Middle frontal gyrus (tissue), 1 donor: ENCODE results near the gene AFAP1.

Source experiments
- DNase-seq: peaks from one replicate; pipeline ENCODE4 v3.0.0-alpha.2; 2015; ENCODE audit warnings: low spot score; ENCODE audit errors: extremely low spot score

The AFAP1 gene

DNA sequence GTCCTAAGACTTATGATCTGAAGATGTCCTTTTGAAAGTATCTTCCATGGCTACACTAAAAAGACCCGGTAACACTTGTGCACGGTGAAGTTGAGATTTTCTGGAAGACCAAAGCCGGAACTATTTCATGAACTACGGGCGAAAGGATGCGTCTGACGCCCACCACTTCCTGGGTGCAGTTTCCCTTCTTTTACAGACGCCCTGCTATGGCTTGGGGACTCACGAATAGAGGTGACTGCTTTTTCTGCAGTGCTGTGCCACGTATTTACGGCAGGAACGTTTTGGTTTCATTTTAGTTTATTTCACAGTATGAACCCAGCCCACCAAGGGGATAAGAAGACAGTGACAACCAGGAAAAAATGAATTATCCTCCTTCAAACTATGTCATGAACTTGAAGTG lies 180.4 kb downstream of the AFAP1 start:
- DNase-seq: no peak

GRCh38 chr4:7758476-7758875 lies 181.2 kb downstream of the AFAP1 start:
- no peak for DNase-seq

DNA sequence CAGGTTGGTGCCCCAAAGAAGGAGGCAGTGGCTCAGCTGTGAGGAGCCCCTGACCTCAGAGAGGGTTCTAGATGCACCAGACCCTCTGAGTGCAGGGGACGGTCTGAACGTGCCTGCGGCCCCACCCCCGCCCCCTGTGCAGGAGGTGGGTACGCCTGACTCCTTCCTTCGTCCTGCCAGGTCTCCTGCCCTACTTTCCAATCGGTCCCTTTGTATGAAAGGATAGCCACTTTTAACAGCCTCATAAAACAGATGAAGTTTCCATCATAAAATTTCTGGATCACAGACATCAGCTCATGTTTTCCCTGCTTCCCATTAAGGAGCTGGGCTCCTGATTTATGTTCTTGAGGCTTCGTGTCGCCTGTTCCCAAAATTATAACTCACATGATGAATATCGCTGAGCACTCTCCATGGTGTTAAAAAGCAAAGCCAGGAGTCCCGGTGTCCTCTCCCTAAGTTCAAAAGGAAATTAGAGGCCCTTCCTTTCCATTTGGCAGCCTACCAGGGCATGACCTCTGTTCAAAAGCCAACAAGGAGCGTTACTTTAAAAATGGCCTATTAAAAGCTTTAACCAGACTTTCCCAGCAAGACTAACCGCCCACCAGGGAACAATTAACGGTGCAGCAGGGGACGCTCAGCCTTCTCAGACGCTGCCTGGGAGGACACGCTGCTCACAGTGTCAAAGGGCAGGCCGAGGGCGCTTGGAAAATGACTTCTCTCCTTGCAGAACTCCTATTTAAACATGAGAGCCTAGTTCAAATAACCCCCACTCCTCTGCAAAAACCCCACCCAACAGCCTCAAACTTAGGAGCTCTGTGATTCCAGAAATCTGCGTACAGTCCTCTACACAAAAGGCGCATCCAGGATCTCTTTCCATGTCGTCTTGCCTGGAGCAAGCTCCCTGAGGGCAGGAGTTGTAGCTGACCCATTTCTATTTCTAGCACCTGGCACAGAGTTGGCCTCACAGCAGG lies 181.9 kb downstream of the AFAP1 start:
- no peak for DNase-seq

- no peak for DNase-seq
Observed at GRCh38 chr4:7756561-7757355, 182.9 kb downstream of the AFAP1 start.

- DNase-seq: no peak
Observed at GRCh38 chr4:7756071-7756470, 183.6 kb downstream of the AFAP1 start.

- no peak for DNase-seq
Observed at GRCh38 chr4:7755561-7755960, 184.1 kb downstream of the AFAP1 start.

DNA sequence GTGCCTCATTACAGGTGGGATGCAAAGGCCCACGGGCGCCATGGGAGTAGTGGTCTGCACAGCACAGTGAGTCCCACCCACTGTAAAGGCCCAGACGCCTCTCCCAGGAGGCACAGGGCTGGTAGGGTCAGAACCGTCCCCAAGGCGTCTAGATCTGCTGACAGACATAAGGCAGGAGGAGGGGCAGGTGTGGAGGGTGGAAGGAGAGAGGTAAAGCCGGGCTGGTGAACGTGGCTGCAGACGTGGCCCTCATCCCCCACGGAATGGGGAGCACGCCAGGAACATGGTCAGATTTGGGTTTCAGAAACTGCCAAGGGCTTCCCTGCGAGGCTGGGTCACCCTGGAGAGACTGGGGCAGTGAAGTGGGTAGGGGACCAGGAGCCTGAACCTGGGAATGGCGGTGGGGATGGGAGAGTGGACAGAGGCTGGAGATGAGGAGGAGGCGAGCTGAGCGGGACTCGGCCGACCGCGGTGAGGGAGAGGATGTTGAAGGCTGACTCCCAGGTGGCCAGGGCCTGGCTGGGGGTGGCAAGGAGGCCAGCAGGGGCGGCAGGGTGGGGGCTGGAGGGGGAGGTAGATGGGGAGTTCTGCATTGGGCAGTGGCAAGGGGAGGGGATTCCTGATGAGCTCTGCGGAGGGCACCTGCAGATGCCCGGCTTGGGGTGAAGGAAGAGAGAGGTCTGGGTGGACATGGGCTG lies 184.9 kb downstream of the AFAP1 start:
- DNase-seq: no peak

DNA sequence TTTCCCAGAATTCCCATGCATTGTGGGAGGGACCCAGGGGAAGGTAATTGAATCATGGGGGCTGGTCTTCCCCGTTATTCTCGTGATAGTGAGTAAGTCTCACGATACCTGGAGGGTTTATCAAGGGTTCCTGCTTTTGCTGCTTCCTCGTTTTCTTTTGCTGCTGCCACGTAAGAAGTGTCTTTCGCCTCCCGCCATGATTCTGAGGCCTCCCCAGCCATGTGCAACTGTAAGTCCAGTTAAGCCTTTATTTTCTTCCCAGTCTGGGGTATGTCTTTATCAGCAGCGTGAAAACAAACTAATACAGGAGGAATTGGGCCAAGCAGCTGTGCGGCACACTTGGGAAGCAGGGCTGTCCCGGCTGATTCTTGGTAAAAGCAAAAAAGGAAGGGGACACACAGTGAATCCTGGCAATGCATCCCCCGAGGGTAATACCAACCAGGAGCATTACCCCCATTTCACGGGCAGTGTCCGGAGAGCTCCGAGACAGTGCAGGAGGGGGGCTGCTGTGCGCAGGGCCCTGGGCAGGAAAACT lies 185.7 kb downstream of the AFAP1 start:
- no peak for DNase-seq

- no peak for DNase-seq
Observed at GRCh38 chr4:7753271-7753670, 186.4 kb downstream of the AFAP1 start.

DNA sequence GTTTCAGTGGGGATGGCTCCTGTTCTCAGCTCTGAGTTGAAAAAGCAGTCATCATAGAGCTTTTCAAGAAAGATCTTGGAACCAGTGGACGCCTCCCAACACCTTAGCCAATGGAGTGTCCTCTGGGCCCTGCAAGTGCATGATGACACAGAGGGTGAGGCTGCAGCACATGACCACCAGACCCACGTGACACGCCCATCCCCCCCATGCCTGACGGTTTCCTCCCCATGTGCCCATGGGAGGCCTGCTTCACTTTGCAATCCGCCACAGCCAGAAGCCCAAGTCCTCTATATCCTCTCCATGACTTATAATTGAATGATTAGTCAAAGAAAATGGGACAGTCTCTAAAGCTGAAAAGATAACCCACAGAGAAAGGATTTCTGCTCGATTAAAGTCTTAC lies 187.0 kb downstream of the AFAP1 start:
- DNase-seq: no peak

- DNase-seq: no peak
Observed at GRCh38 chr4:7750972-7751371, 188.7 kb downstream of the AFAP1 start.

- DNase-seq: no peak
Observed at GRCh38 chr4:7750523-7750922, 189.1 kb downstream of the AFAP1 start.

DNA sequence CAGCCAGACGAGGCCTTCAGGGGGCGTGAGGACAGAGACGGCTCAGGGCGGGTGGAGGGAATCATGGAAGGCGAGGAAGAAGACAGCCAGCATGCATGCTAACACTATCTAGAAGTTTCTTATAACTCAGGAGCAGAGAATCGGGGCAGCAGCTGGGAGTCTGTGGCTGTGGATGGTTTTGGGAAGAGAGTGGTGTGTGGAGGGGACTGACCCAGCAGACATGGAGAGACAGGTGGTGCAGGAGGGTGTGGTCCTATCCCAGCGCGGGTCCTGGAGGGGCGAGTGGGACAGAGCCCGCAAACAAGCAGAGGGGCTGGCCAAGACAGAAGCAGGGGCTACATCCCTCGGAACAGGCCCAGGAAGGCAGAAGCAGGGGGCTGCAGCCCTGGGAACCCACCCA lies 192.1 kb downstream of the AFAP1 start:
- DNase-seq: no peak

- no peak for DNase-seq
Observed at GRCh38 chr4:7747062-7747385, 192.6 kb downstream of the AFAP1 start.

GRCh38 chr4:7746351-7747061 lies 193.2 kb downstream of the AFAP1 start:
- DNase-seq: no peak

DNA sequence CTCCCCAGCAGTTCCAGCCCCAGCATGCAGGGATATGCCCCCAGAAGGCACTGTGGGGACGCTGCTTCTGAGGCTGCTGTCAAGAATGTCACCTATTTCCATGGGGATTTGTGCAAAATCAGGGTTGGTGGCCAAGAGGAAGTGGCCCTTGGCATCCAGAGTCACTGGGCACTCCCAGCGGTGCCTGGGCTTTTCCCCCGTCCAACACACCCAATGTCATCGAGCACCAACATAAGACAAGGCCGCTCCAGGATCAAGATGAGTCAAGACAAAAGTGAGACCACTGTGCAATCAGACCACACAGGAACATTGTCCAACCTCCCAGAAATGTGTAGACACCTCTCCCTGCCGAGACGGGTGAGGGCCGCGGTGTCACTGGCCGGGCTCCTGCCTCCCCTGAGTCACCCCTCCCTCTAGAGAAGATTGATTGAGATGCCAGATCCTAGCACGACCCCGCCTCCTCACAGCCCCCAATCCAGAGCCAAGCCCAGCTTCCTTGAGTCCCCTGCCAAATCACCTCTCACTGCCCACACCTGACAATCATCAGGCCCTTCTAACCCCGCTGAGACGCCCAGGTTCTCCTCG lies 194.3 kb downstream of the AFAP1 start:
- DNase-seq: no peak

- DNase-seq: no peak
Observed at GRCh38 chr4:7744142-7744804, 195.4 kb downstream of the AFAP1 start.

- DNase-seq: no peak
Observed at GRCh38 chr4:7742807-7743280, 196.8 kb downstream of the AFAP1 start.

DNA sequence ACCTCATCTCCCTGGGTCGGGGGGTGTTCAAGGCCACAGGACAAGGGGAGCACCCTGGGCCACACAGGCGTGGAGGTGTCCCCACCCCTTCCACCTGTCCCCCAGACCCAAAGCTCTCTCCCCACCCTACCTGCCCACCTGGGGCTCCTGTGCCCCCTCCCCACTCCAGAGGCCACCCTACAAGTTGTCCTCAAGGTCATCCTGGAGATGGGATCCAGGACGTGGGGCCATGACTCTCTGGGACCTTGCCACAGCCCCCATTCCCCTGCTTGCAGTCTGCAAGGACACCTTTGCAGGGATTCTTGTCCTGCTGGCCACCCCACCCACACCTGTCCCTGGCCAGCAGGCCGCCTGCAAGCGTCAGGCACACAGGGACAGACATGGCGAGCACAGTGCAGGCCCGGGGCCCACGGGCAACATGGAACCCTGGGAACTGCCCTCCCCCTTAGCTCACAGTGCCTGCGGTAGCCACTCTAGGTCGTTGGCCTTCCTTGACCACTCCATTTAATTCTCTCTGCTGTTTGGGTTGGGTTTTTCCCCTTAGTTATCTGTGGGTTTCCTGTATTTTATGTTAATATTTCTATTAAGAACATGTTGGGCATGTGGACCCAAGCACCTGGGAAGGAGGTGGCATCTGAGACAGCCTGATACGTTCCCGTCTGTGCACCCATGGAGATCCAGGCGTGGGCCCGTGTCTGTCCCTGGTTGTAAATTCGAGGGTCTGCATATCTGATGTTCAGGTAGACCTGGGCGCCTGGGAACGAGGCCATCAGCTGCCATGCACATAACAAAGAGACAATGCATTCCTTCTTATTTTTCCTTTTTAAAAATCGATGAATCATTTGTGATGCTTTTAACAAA lies 197.5 kb downstream of the AFAP1 start:
- DNase-seq: no peak
